Esophagus muscularis mucosa (tissue), 4 donors: ENCODE measurements around the gene ITPR1.

ENCODE experiments used
- CTCF ChIP-seq, 3 experiments: fragments of 200-600 bp in 2 of 3; fragments of 450-650 bp in 1 of 3; sonication (generic) in 2 of 3; IDR thresholded peaks; one replicate each; pipeline ENCODE4 v1.5.1; 2017 to 2019; ENCODE audit warnings: antibody characterized with exemption in 3 of 3, mild to moderate bottlenecking in 2 of 3, moderate library complexity in 1 of 3
- EP300 ChIP-seq: sonication (generic); formaldehyde crosslinking; IDR thresholded peaks from one replicate; pipeline ENCODE4 v1.6.1; 2017; ENCODE audit warnings: antibody characterized with exemption
- POLR2A ChIP-seq: fragments of 450-650 bp; IDR thresholded peaks from one replicate; pipeline ENCODE4 v1.6.1; 2017; ENCODE audit warnings: antibody characterized with exemption, moderate library complexity, mild to moderate bottlenecking, low read depth

GRCh38 chr3:4703054-4703480 is 209.9 kb downstream of the ITPR1 start:
- no peak for TF ChIP-seq POLR2A
- peak; percentile 69 for TF ChIP-seq EP300
- no peak for TF ChIP-seq CTCF (IDR thresholded peaks at IDR 0.05)
